ENCODE data around the gene ATRNL1.

GRCh38 chr10:115829521-115830205 lies 736.5 kb downstream of the ATRNL1 start:
- TF ChIP-seq, protein P1, sequence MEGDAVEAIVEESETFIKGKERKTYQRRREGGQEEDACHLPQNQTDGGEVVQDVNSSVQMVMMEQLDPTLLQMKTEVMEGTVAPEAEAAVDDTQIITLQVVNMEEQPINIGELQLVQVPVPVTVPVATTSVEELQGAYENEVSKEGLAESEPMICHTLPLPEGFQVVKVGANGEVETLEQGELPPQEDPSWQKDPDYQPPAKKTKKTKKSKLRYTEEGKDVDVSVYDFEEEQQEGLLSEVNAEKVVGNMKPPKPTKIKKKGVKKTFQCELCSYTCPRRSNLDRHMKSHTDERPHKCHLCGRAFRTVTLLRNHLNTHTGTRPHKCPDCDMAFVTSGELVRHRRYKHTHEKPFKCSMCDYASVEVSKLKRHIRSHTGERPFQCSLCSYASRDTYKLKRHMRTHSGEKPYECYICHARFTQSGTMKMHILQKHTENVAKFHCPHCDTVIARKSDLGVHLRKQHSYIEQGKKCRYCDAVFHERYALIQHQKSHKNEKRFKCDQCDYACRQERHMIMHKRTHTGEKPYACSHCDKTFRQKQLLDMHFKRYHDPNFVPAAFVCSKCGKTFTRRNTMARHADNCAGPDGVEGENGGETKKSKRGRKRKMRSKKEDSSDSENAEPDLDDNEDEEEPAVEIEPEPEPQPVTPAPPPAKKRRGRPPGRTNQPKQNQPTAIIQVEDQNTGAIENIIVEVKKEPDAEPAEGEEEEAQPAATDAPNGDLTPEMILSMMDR (conservative IDR thresholded peaks at IDR 0.05; ENCODE audit: low read length) = no peak
- TF ChIP-seq EZH2phosphoT487 (IDR thresholded peaks at IDR 0.05; ENCODE audit: borderline replicate concordance, low read depth, low read length) = no peak
